Vagina (tissue), 2 donors: Measurements from ENCODE around the gene PITPNM1. TPM values are rescaled to one million over a fixed set of nuclear protein-coding genes. Genes with fewer than 3 reads are reported as not detected.

Experiments used
- DNase-seq, 2 donors: peaks; one replicate each; pipeline ENCODE4 v3.0.0-alpha.2; 2017; ENCODE audit errors: extremely low spot score in 2 of 2
- H3K27ac ChIP-seq: fragments of 200-600 bp; sonication (generic); one replicate; pipeline ENCODE4 v1.5.1; 2019
- H3K27me3 ChIP-seq: fragments of 200-600 bp; sonication (generic); one replicate; pipeline ENCODE4 v1.5.1; 2019
- H3K36me3 ChIP-seq, 2 donors: fragments of 200-600 bp; sonication (generic); one replicate each; pipeline ENCODE4 v1.5.1; 2017 to 2019
- H3K4me1 ChIP-seq: fragments of 200-600 bp; sonication (generic); one replicate; pipeline ENCODE4 v1.5.1; 2019
- H3K4me3 ChIP-seq, 2 donors: fragments of 200-600 bp; sonication (generic); 1 replicate in 1 of 2; 2 replicates in 1 of 2; pipeline ENCODE4 v1.5.1; 2016 to 2019
- H3K9me3 ChIP-seq: fragments of 200-600 bp; sonication (generic); one replicate; pipeline ENCODE4 v1.5.1; 2019
- POLR2A ChIP-seq, 2 donors: fragments of 450-650 bp; IDR thresholded peaks; one replicate each; pipeline ENCODE4 v1.6.1; 2017; ENCODE audit warnings: antibody characterized with exemption in 2 of 2, mild to moderate bottlenecking in 2 of 2, moderate library complexity in 2 of 2
- POLR2AphosphoS5 ChIP-seq, 2 donors: sonication (generic); formaldehyde crosslinking; IDR thresholded peaks; one replicate each; pipeline ENCODE4 v1.9.0; 2017; ENCODE audit warnings: antibody characterized with exemption in 2 of 2, mild to moderate bottlenecking in 2 of 2, low read depth in 1 of 2; ENCODE audit not compliant: insufficient read depth in 1 of 2
- intact Hi-C: fragments of 100-400 bp; cut with DNase I; formaldehyde crosslinking; loops from one replicate; pipeline ENCODE4 v1.15.1; 2023
- total RNA-seq: library from RNA; depleted of rRNA; stranded (reverse); fragments of >200 nt; gene quantifications from one replicate; pipeline ENCODE4 v1.2.3, GENCODE V29; 2016
- TF ChIP-seq, protein P1 (sequence below), 3 experiments: fragments of 450-650 bp in 2 of 3; fragments of 200-600 bp in 1 of 3; sonication (generic) in 1 of 3; IDR thresholded peaks; one replicate each; pipeline ENCODE4 v1.5.1; 2017 to 2019; ENCODE audit warnings: antibody characterized with exemption in 3 of 3, mild to moderate bottlenecking in 2 of 3, moderate library complexity in 2 of 3

The PITPNM1 gene
- total RNA-seq, 1 donor from 2014 or later, result 21.9 TPM

- Histone ChIP-seq H3K4me1 (no peaks in the 10 kb centered on the region), H3K27me3 (no peaks in the 10 kb centered on the region), H3K9me3 (no peaks in the 10 kb centered on the region), H3K36me3 (peaks cover 0 to 32% of the 10 kb centered on the region in 2 donors), H3K4me3 (no peak overlapping the region), H3K27ac (no peak overlapping the region)
- TF ChIP-seq, protein P1, sequence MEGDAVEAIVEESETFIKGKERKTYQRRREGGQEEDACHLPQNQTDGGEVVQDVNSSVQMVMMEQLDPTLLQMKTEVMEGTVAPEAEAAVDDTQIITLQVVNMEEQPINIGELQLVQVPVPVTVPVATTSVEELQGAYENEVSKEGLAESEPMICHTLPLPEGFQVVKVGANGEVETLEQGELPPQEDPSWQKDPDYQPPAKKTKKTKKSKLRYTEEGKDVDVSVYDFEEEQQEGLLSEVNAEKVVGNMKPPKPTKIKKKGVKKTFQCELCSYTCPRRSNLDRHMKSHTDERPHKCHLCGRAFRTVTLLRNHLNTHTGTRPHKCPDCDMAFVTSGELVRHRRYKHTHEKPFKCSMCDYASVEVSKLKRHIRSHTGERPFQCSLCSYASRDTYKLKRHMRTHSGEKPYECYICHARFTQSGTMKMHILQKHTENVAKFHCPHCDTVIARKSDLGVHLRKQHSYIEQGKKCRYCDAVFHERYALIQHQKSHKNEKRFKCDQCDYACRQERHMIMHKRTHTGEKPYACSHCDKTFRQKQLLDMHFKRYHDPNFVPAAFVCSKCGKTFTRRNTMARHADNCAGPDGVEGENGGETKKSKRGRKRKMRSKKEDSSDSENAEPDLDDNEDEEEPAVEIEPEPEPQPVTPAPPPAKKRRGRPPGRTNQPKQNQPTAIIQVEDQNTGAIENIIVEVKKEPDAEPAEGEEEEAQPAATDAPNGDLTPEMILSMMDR (IDR thresholded peaks at IDR 0.05), result no peak
- TF ChIP-seq POLR2AphosphoS5 (IDR thresholded peaks at IDR 0.05; ENCODE audit: insufficient read depth in 1 of 2, low read depth in 1 of 2) (no peak), POLR2A (IDR thresholded peaks at IDR 0.05) (no peak)
- DNase-seq, result no peak
- intact Hi-C loops, result no loop called here
These were observed 9.7 kb downstream of the PITPNM1 start for GRCh38 chr11:67495234-67496005.

DNA sequence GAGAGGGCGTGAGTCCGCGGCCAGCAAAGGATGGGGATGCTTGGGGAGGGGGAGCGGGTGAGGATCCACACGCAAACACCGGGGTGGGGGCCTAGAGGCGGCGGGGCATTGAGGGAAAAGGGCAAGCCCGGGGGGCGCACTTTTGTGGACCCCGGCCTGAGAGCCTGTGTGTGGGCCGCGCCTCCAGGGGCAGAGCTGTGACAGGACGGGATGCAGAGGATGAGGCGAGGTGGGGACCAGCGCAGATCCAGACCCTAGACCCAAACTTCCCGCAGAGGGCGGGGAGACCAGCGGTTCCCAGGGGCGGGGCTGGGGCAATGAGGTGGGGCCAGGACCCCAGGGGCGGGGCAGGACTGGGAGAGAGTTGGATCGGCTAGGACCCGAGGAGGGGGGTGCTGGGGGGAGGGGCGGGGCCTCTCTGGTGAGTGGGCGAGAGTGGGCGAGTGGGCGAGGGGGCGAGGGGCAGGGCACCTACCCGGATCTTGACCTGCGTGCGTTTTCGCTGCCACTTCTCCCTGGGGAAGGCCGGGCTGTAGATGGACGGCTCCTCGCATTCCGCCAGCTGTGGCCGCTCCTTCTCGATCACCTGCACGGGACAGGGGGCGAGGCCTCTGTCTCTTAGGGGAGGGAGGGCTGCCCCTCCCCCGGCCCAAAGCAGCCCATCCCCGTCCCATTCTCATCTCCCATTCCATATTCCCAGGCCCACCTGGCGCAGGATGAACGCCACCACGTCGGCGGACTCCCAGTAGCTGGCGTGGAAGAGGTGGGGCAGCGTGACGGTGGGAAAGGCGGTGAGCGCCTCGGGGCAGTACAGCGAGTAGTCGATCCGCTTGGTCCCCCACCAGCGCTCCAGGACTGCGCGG is 10.6 kb downstream of the PITPNM1 start:
- intact Hi-C loops, result no loop called here
- no peaks in the 10 kb centered on the region for H3K4me1 ChIP-seq
- no peak for TF ChIP-seq POLR2AphosphoS5 (IDR thresholded peaks at IDR 0.05; ENCODE audit: insufficient read depth in 1 of 2, low read depth in 1 of 2)
- no peak for TF ChIP-seq POLR2A (IDR thresholded peaks at IDR 0.05)
- TF ChIP-seq, protein P1 (IDR thresholded peaks at IDR 0.05), result no peak
- no peaks in the 10 kb centered on the region for H3K9me3 ChIP-seq
- no peaks in the 10 kb centered on the region for H3K27me3 ChIP-seq
- peaks cover 0 to 37% of the 10 kb centered on the region in 2 donors for H3K36me3 ChIP-seq
- no peak overlapping the region for H3K27ac ChIP-seq
- DNase-seq, result no peak
- no peak overlapping the region for H3K4me3 ChIP-seq

DNA sequence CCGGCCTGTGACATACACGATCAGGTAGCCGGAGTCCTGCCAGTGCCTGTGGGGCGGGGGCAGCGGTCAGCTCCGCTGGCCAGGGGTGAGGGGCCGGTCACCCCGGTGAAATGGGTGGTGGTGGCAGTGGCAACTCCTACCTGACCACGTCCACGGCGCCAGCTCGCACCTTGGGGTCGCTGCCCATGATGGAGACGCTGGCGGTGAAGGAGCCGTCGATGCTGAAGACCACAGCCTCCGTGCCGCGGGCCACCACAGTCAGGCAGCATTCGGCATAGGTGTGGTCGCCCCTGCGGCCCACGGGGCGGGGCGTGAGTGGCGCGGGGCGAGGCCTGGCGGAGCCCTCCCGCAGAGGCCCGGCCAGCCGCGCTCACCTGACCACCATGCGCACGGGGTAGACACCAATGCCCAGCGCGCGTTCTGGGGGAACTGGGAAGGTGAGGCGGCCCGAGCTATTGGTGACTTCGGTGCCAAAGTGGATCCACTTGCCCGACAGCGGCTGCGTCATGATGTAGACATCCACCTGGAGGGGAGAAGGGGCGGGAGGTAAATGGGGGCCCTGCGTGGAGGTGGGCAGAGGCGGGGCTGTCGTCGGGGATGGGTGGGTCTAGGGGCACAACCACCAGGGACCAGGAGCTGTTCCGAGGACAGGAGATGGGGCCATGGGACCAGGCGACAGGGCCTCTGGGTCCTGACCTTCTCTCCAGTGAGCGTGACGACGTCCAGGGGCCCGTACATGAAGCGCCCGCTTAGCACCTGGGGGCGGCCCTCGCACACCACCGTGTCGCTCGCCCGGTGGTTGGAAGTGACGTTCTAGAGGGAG is 11.4 kb downstream of the PITPNM1 start:
- TF ChIP-seq POLR2AphosphoS5 (IDR thresholded peaks at IDR 0.05; ENCODE audit: insufficient read depth in 1 of 2, low read depth in 1 of 2) (no peak), POLR2A (IDR thresholded peaks at IDR 0.05) (no peak)
- TF ChIP-seq, protein P1 (IDR thresholded peaks at IDR 0.05), result no peak
- Histone ChIP-seq H3K36me3 (peaks cover 0 to 41% of the 10 kb centered on the region in 2 donors), H3K4me3 (no peak overlapping the region), H3K9me3 (no peaks in the 10 kb centered on the region), H3K27me3 (no peaks in the 10 kb centered on the region), H3K27ac (no peak overlapping the region), H3K4me1 (no peaks in the 10 kb centered on the region)
- DNase-seq, result no peak
- intact Hi-C loops, result no loop called here

GRCh38 chr11:67492801-67493547 is 12.2 kb downstream of the PITPNM1 start:
- no peaks in the 10 kb centered on the region for H3K9me3 ChIP-seq
- no peak overlapping the region for H3K4me3 ChIP-seq
- no peak for DNase-seq
- H3K27me3 ChIP-seq, result no peaks in the 10 kb centered on the region
- H3K27ac ChIP-seq, result no peak overlapping the region
- TF ChIP-seq, protein P1 (IDR thresholded peaks at IDR 0.05), result no peak
- TF ChIP-seq POLR2AphosphoS5 (IDR thresholded peaks at IDR 0.05; ENCODE audit: insufficient read depth in 1 of 2, low read depth in 1 of 2) (no peak), POLR2A (IDR thresholded peaks at IDR 0.05) (no peak)
- H3K4me1 ChIP-seq, result no peaks in the 10 kb centered on the region
- intact Hi-C loops, result no loop called here
- H3K36me3 ChIP-seq, result peaks cover 0 to 39% of the 10 kb centered on the region in 2 donors
